ENCODE measurements around the gene LRRC4C. TPM values are rescaled to one million over a fixed set of nuclear protein-coding genes. Genes with fewer than 3 reads are reported as not detected.

Gene LRRC4C
- total and polyA plus RNA-seq, 2 donors (not counting 3 experiments of a cell fraction or from before 2014, with no cell fraction given), result not detected

- BruUV-seq (replicated peaks), result no TSS peak
- DNase-seq (ENCODE audit: low read depth, low spot score), result no peak
Measured at GRCh38 chr11:40241524-40242051, 1217.9 kb downstream of the LRRC4C start.

More at GRCh38 chr11:40241524-40242051, 1217.9 kb downstream of the LRRC4C start:
- TF ChIP-seq POLR2A (IDR thresholded peaks at IDR 0.05; ENCODE audit: low read depth, low read length) (no peak), EZH2 (IDR thresholded peaks at IDR 0.05; ENCODE audit: borderline replicate concordance, low read depth, low read length, severe bottlenecking) (no peak), CTCF (IDR thresholded peaks at IDR 0.05; ENCODE audit: extremely low read depth in 1 of 2, insufficient read depth in 1 of 2, low read depth in 1 of 2, low read length in 2 of 2) (no peak), FOS (IDR thresholded peaks at IDR 0.05; ENCODE audit: borderline replicate concordance, insufficient read depth, low read length) (no peak), MYC (IDR thresholded peaks at IDR 0.05; ENCODE audit: low read depth, low read length) (no peak), JUN (IDR thresholded peaks at IDR 0.05; ENCODE audit: borderline replicate concordance, insufficient read depth, insufficient read length, low read depth) (no peak), GATA2 (IDR thresholded peaks at IDR 0.05; ENCODE audit: insufficient read depth, insufficient read length, low read depth, low read length) (no peak), MAX (IDR thresholded peaks at IDR 0.05; ENCODE audit: insufficient read depth, insufficient read length) (no peak), POLR2AphosphoS5 (IDR thresholded peaks at IDR 0.05; ENCODE audit: insufficient read depth, low read depth, low read length) (no peak)
- H3K4me3 ChIP-seq (replicated peaks in 1 of 3; ENCODE audit: insufficient read depth in 1 of 3, low read depth in 1 of 3, low read length in 3 of 3), result no peak overlapping the region
- no peaks in the 10 kb centered on the region for H3K36me3 ChIP-seq (ENCODE audit: control insufficient read depth in 2 of 2, extremely low read depth in 1 of 2, insufficient read depth in 2 of 2, low read length in 2 of 2)
- H3K9ac ChIP-seq (replicated peaks; ENCODE audit: extremely low read depth, insufficient read depth, low read length), result no peak overlapping the region
- no peaks in the 10 kb centered on the region for H4K20me1 ChIP-seq (replicated peaks; ENCODE audit: control insufficient read depth, extremely low read depth, insufficient read depth, low read length)
- ChIA-PET POLR2A (no interaction called here), CTCF (no interaction called here)
- H2AFZ ChIP-seq (ENCODE audit: low read depth, low read length), result no peak overlapping the region
- intact Hi-C loops (cut with micrococcal nuclease), result no loop called here
- dilution Hi-C loops (cut with MboI; ENCODE audit: extremely low pct_ligation_motif_present, low sequenced_read_pairs), result no loop called here
- no peaks in the 10 kb centered on the region for H3K9me3 ChIP-seq (replicated peaks; ENCODE audit: control insufficient read depth, insufficient read depth, low read length)
- H3K9me1 ChIP-seq (replicated peaks; ENCODE audit: control insufficient read depth, extremely low read depth, insufficient read depth, low read length), result no peaks in the 10 kb centered on the region
- H3K27me3 ChIP-seq (ENCODE audit: control insufficient read depth in 2 of 2, insufficient read depth in 2 of 2, low read length in 2 of 2), result no peaks in the 10 kb centered on the region
- H3K27ac ChIP-seq (ENCODE audit: insufficient read depth, low read depth, low read length), result no peak overlapping the region
- FAIRE-seq, result no peak
- H3K79me2 ChIP-seq (ENCODE audit: control insufficient read depth, insufficient read depth, low read length), result no peaks in the 10 kb centered on the region
- no peak overlapping the region for H3K4me2 ChIP-seq (ENCODE audit: insufficient read depth, low read length)
- no peaks in the 10 kb centered on the region for H3K4me1 ChIP-seq (ENCODE audit: control insufficient read depth, extremely low read depth, insufficient read depth, low read length)

Measured in endothelial cell of umbilical vein (primary cell).